Mononuclear cell (primary cell): ENCODE results near the gene DDIT3. TPM values are rescaled to one million over a fixed set of nuclear protein-coding genes. Genes with fewer than 3 reads are reported as not detected.
"Not testable (repeated sequence)": the region's sequence is repeated elsewhere in the genome, so short reads cannot be mapped to it uniquely, and the experiment has no call there.

Source experiments
- H3K27me3 ChIP-seq: 2 replicates; pipeline ENCODE4 v1.6.0; 2011; ENCODE audit warnings: low read length, control low read depth; ENCODE audit not compliant: insufficient read depth
- H3K4me1 ChIP-seq: 2 replicates; pipeline ENCODE4 v1.5.1; 2011; ENCODE audit warnings: mild to moderate bottlenecking, low read length, control low read depth; ENCODE audit not compliant: insufficient read depth
- H3K4me3 ChIP-seq: 2 replicates; pipeline ENCODE4 v1.5.1; 2011; ENCODE audit warnings: mild to moderate bottlenecking, low read length, moderate library complexity
- H3K9me3 ChIP-seq: 2 replicates; pipeline ENCODE4 v1.5.1; 2011; ENCODE audit warnings: low read depth, mild to moderate bottlenecking, control low read depth, low read length
- total RNA-seq: library from RNA; depleted of rRNA; stranded (reverse); fragments of >200 nt; gene quantifications from one replicate; pipeline ENCODE4 v1.2.3, GENCODE V29; 2012

The DDIT3 gene
- total RNA-seq, 1 donor, result 130 TPM

DNA sequence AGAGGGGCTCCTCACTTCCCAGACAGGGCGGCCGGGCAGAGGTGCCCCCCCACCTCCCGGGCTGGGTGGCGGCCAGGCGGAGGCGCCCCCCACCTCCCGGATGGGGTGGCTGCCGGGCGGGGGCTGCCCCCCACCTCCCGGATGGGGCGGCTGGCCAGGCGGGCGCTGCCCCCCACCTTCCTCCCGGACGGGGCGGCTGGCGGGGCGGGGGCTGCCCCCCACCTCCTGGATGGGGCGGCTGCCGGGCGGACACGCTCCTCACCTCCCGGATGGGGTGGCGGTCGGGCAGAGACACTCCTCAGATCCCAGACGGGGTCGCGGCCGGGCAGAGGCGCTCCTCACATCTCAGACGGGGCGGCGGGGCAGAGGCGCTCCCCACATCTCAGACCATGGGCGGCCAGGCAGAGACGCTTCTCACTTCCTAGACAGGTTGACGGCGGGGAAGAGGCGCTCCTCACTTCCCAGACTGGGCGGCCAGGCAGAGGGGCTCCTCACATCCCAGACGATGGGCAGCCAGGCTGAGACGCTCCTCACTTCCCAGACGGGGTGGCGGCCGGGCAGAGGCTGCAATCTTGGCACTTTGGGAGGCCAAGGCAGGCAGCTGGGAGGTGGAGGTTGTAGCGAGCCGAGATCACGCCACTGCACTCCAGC lies 25.1 kb downstream of the DDIT3 start:
- H3K27me3 ChIP-seq, H3K9me3 ChIP-seq, H3K4me3 ChIP-seq, H3K4me1 ChIP-seq: not testable (repeated sequence)

GRCh38 chr12:57491393-57492280 lies 28.7 kb downstream of the DDIT3 start:
- no peaks in the 10 kb centered on the region for H3K27me3 ChIP-seq
- H3K9me3 ChIP-seq, result no peaks in the 10 kb centered on the region
- no peak overlapping the region for H3K4me3 ChIP-seq
- H3K4me1 ChIP-seq, result peaks cover 18% of the 10 kb centered on the region

DNA sequence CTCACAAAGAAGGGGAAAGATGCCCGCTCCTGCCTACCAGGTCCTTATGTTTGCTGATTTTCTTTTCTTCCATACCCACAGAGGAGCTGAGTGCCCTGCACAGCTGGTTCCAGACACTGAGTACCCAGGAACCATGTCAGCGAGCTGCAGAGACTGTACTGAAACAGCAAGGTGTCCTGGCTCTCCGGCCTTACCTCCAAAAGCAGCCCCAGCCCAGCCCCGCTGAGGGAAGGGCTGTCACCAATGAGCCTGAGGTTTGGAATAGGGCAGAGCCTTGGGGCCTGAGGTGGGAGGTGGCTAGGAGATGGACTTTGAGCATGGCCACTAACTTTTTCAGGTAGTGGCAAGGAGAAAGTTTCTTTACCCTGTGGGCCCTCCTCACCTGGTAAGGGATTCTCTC lies 30.2 kb downstream of the DDIT3 start:
- H3K4me1 ChIP-seq, result peaks cover 18% of the 10 kb centered on the region
- H3K27me3 ChIP-seq, result no peaks in the 10 kb centered on the region
- no peaks in the 10 kb centered on the region for H3K9me3 ChIP-seq
- no peak overlapping the region for H3K4me3 ChIP-seq

DNA sequence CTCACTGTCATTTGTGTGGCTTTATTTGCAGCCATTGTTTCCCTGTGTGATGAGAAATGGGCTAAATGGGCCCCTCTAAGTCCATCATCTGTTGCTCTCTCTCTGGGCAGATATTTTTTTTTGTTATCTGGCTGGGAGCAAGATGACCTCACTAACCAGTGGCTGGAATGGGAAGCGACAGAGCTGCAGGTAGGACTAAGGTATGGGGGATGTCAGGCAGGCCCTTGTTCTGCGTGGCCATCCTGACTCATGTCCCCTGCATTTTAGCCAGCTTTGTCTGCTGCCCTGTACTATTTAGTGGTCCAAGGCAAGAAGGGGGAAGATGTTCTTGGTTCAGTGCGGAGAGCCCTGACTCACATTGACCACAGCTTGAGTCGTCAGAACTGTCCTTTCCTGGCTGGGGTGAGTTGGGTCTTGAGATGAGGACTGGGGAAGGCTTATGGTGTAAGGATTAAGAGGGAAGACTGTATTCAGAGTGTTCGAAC lies 31.1 kb downstream of the DDIT3 start:
- no peaks in the 10 kb centered on the region for H3K9me3 ChIP-seq
- H3K27me3 ChIP-seq, result no peaks in the 10 kb centered on the region
- H3K4me3 ChIP-seq, result no peak overlapping the region
- H3K4me1 ChIP-seq, result peaks cover 18% of the 10 kb centered on the region

GRCh38 chr12:57488402-57489156 lies 31.7 kb downstream of the DDIT3 start:
- Histone ChIP-seq H3K4me3 (peak overlapping the region; percentile 92), H3K9me3 (no peaks in the 10 kb centered on the region), H3K27me3 (no peaks in the 10 kb centered on the region), H3K4me1 (peaks cover 18% of the 10 kb centered on the region)

DNA sequence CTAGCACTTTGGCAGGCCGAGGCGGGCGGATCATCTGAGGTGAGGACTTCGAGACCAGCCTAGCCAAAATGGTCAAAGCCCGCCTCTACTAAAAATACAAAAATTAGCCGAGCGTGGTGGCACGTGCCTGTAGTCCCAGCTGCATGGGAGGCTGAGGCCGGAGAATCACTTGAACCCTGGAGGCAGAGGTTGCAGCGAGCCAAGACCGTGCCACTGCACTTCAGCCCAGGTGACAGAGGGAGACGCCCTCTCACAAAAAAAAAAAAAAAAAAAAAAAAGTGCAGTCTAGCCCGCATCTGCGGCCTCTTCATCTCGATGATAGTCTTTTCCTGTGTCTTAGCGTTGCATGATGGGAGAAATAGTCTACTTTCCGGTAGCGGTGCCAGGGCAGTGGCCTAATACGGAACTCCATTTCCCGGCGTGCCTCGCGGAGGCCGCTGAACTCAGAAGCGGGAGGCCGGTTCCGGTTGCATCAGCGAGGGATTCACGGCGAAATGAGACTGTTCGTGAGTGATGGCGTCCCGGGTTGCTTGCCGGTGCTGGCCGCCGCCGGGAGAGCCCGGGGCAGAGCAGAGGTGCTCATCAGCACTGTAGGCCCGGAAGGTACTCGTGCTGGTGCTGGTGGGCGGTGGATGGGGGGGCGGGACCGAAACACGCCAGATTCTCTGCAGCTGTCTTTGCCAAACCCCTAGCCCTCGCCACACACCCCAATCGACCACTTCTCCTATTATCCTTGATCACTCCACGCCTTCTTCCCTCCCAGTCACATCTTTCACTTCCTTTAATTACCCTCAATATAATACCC lies 32.5 kb downstream of the DDIT3 start, which contains the start of gene MARS1:
TSS of gene MARS1 (plus strand) at position 472 of the 805 bp plus-strand sequence. CDS start at position 495, 23 bp downstream.
- peak within 1 kb of the TSS; percentile 92 for H3K4me3 ChIP-seq
- peaks cover 18% of the 10 kb centered on the region for H3K4me1 ChIP-seq
- no peaks in the 10 kb centered on the region for H3K27me3 ChIP-seq
- no peaks in the 10 kb centered on the region for H3K9me3 ChIP-seq

GRCh38 chr12:57487055-57487596 lies 33.2 kb downstream of the DDIT3 start:
- H3K9me3 ChIP-seq, result no peaks in the 10 kb centered on the region
- no peak overlapping the region for H3K4me3 ChIP-seq
- H3K27me3 ChIP-seq, result no peaks in the 10 kb centered on the region
- peaks cover 18% of the 10 kb centered on the region for H3K4me1 ChIP-seq

GRCh38 chr12:57485695-57486094 lies 34.6 kb downstream of the DDIT3 start:
- Histone ChIP-seq H3K27me3 (no peaks in the 10 kb centered on the region), H3K4me1 (peaks cover 29% of the 10 kb centered on the region), H3K4me3 (no peak overlapping the region), H3K9me3 (no peaks in the 10 kb centered on the region)

DNA sequence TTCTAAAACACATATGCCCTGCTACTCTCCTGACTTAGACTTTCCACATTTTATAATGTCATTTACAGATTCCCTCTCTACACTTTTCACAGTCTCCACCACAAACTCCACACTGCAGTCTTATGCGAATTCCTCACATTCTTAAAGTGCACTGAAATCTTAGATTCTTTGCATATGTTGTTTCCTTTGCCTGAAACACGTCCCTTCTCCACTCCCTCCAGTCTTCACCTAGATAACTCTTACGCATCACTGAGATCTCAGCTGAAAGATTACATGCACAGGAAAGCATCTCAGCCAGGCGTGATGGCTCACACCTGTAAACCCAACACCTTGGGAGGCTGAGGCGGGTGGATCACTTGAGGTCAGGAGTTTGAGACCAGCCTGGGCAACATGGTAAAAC lies 36.8 kb downstream of the DDIT3 start:
- peaks cover 43% of the 10 kb centered on the region for H3K4me1 ChIP-seq
- no peaks in the 10 kb centered on the region for H3K9me3 ChIP-seq
- no peak overlapping the region for H3K4me3 ChIP-seq
- H3K27me3 ChIP-seq, result no peaks in the 10 kb centered on the region

DNA sequence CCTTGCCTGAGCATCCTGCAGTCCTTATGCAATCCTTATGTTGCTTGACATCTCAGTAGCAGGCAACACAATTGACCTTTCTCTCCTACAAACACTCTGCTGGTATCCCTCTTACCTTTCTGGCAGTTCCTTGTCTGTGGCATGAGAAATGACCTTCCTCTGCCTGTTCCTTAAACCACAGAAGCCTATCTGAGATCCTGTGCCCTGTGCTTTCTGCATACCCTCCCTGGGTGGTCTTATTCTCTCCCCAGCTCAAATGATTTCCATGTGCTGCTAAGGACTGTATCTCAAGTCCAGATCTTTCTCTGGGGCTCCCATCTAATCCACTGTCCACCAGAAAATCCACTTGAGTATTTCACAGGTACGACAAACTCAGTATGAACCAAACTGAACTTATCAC lies 38.6 kb downstream of the DDIT3 start:
- Histone ChIP-seq H3K4me1 (peaks cover 41% of the 10 kb centered on the region), H3K27me3 (no peaks in the 10 kb centered on the region), H3K9me3 (no peaks in the 10 kb centered on the region), H3K4me3 (no peak overlapping the region)

- H3K4me1 ChIP-seq, result peaks cover 61% of the 10 kb centered on the region
- no peaks in the 10 kb centered on the region for H3K27me3 ChIP-seq
- no peaks in the 10 kb centered on the region for H3K9me3 ChIP-seq
- peak within 1 kb of the TSS; percentile 64 for H3K4me3 ChIP-seq
Measured at GRCh38 chr12:57479376-57480115, 40.8 kb downstream of the DDIT3 start, which contains the start of gene ARHGAP9. TSS of gene ARHGAP9 (minus strand) at chr12:57479866. CDS start at chr12:57479406, 460 bp downstream.

GRCh38 chr12:57479043-57479375 lies 41.3 kb downstream of the DDIT3 start:
- H3K4me3 ChIP-seq, result peak overlapping the region; percentile 64
- peaks cover 66% of the 10 kb centered on the region for H3K4me1 ChIP-seq
- H3K9me3 ChIP-seq, result no peaks in the 10 kb centered on the region
- no peaks in the 10 kb centered on the region for H3K27me3 ChIP-seq

- Histone ChIP-seq H3K4me3 (peak overlapping the region; percentile 64), H3K4me1 (peaks cover 75% of the 10 kb centered on the region), H3K9me3 (no peaks in the 10 kb centered on the region), H3K27me3 (no peaks in the 10 kb centered on the region)
Measured at GRCh38 chr12:57477710-57478681, 42.3 kb downstream of the DDIT3 start.
